Measurements from ENCODE around the gene ANKK1. TPM values are rescaled to one million over a fixed set of nuclear protein-coding genes. Genes with fewer than 3 reads are reported as not detected.

The ANKK1 gene
- total RNA-seq (2014; rRNA removed; shearing (Covaris generic)), result not detected in 2 replicates

GRCh38 chr11:113387605-113388211 lies at the start of gene ANKK1:
Gene ANKK1, plus strand, starts transcription at chr11:113387779. Its CDS starts 106 bp downstream, at chr11:113387885.
- peak; percentile 91 for DNase-seq
- Histone ChIP-seq H3K36me3 (replicated peaks; ENCODE audit: control insufficient read depth, insufficient read depth, low read length) (no peaks in the 10 kb centered on the region), H3K4me3 (ENCODE audit: insufficient read depth, low read depth, low read length) (peak within 1 kb of the TSS; percentile 39), H3K27me3 (ENCODE audit: control insufficient read depth, insufficient read depth, low read length) (peaks cover 8% of the 10 kb centered on the region)

- DNase-seq, result peak; percentile 71
- no peaks in the 10 kb centered on the region for H3K27me3 ChIP-seq (ENCODE audit: control insufficient read depth, insufficient read depth, low read length)
- no peak overlapping the region for H3K4me3 ChIP-seq (ENCODE audit: insufficient read depth, low read depth, low read length)
- no peaks in the 10 kb centered on the region; the same call in 1 of the 2 replicates for H3K36me3 ChIP-seq (replicated peaks; ENCODE audit: control insufficient read depth, insufficient read depth, low read length)
Observed at GRCh38 chr11:113338730-113339129, 48.8 kb upstream of the ANKK1 start.

GRCh38 chr11:113339929-113340589 lies 47.5 kb upstream of the ANKK1 start:
- H3K36me3 ChIP-seq (replicated peaks; ENCODE audit: control insufficient read depth, insufficient read depth, low read length), result no peaks in the 10 kb centered on the region
- no peak for DNase-seq
- H3K27me3 ChIP-seq (ENCODE audit: control insufficient read depth, insufficient read depth, low read length), result no peaks in the 10 kb centered on the region
- H3K4me3 ChIP-seq (ENCODE audit: insufficient read depth, low read depth, low read length), result no peak overlapping the region

GRCh38 chr11:113341388-113342165 lies 46.0 kb upstream of the ANKK1 start:
- no peaks in the 10 kb centered on the region for H3K36me3 ChIP-seq (replicated peaks; ENCODE audit: control insufficient read depth, insufficient read depth, low read length)
- no peak for DNase-seq

GRCh38 chr11:113345978-113346377 lies 41.6 kb upstream of the ANKK1 start:
- Histone ChIP-seq H3K36me3 (replicated peaks; ENCODE audit: control insufficient read depth, insufficient read depth, low read length) (no peaks in the 10 kb centered on the region), H3K4me3 (ENCODE audit: insufficient read depth, low read depth, low read length) (no peak overlapping the region), H3K27me3 (ENCODE audit: control insufficient read depth, insufficient read depth, low read length) (no peaks in the 10 kb centered on the region)
- DNase-seq, result no peak

More at GRCh38 chr11:113341388-113342165, 46.0 kb upstream of the ANKK1 start:
- H3K27me3 ChIP-seq (ENCODE audit: control insufficient read depth, insufficient read depth, low read length), result no peaks in the 10 kb centered on the region
- H3K4me3 ChIP-seq (ENCODE audit: insufficient read depth, low read depth, low read length), result no peak overlapping the region

- Histone ChIP-seq H3K4me3 (ENCODE audit: insufficient read depth, low read depth, low read length) (no peak overlapping the region), H3K27me3 (ENCODE audit: control insufficient read depth, insufficient read depth, low read length) (no peaks in the 10 kb centered on the region), H3K36me3 (replicated peaks; ENCODE audit: control insufficient read depth, insufficient read depth, low read length) (no peaks in the 10 kb centered on the region)
- no peak for DNase-seq
Observed at GRCh38 chr11:113349528-113349927, 38.1 kb upstream of the ANKK1 start.

GRCh38 chr11:113350336-113351067 lies 37.1 kb upstream of the ANKK1 start:
- H3K27me3 ChIP-seq (ENCODE audit: control insufficient read depth, insufficient read depth, low read length), result no peaks in the 10 kb centered on the region
- H3K4me3 ChIP-seq (ENCODE audit: insufficient read depth, low read depth, low read length), result no peak overlapping the region
- H3K36me3 ChIP-seq (replicated peaks; ENCODE audit: control insufficient read depth, insufficient read depth, low read length), result no peaks in the 10 kb centered on the region
- DNase-seq, result no peak

- DNase-seq, result no peak
- Histone ChIP-seq H3K27me3 (ENCODE audit: control insufficient read depth, insufficient read depth, low read length) (no peaks in the 10 kb centered on the region), H3K36me3 (replicated peaks; ENCODE audit: control insufficient read depth, insufficient read depth, low read length) (no peaks in the 10 kb centered on the region), H3K4me3 (ENCODE audit: insufficient read depth, low read depth, low read length) (no peak overlapping the region)
Observed at GRCh38 chr11:113351068-113351450, 36.5 kb upstream of the ANKK1 start.

- no peak for DNase-seq
- Histone ChIP-seq H3K36me3 (replicated peaks; ENCODE audit: control insufficient read depth, insufficient read depth, low read length) (no peaks in the 10 kb centered on the region), H3K4me3 (ENCODE audit: insufficient read depth, low read depth, low read length) (no peak overlapping the region), H3K27me3 (ENCODE audit: control insufficient read depth, insufficient read depth, low read length) (no peaks in the 10 kb centered on the region)
Observed at GRCh38 chr11:113351480-113351879, 36.1 kb upstream of the ANKK1 start.

GRCh38 chr11:113356203-113356602 lies 31.4 kb upstream of the ANKK1 start:
- no peak for DNase-seq
- no peaks in the 10 kb centered on the region for H3K36me3 ChIP-seq (replicated peaks; ENCODE audit: control insufficient read depth, insufficient read depth, low read length)
- H3K4me3 ChIP-seq (ENCODE audit: insufficient read depth, low read depth, low read length), result no peak overlapping the region
- H3K27me3 ChIP-seq (ENCODE audit: control insufficient read depth, insufficient read depth, low read length), result no peaks in the 10 kb centered on the region

GRCh38 chr11:113363406-113363805 lies 24.2 kb upstream of the ANKK1 start:
- Histone ChIP-seq H3K36me3 (replicated peaks; ENCODE audit: control insufficient read depth, insufficient read depth, low read length) (no peaks in the 10 kb centered on the region), H3K4me3 (ENCODE audit: insufficient read depth, low read depth, low read length) (no peak overlapping the region), H3K27me3 (ENCODE audit: control insufficient read depth, insufficient read depth, low read length) (no peaks in the 10 kb centered on the region)
- DNase-seq, result no peak

- no peak for DNase-seq
Observed at GRCh38 chr11:113363996-113364641, 23.5 kb upstream of the ANKK1 start.

GRCh38 chr11:113365895-113366294 lies 21.7 kb upstream of the ANKK1 start:
- no peak overlapping the region for H3K4me3 ChIP-seq (ENCODE audit: insufficient read depth, low read depth, low read length)

More at GRCh38 chr11:113363996-113364641, 23.5 kb upstream of the ANKK1 start:
- no peaks in the 10 kb centered on the region for H3K27me3 ChIP-seq (ENCODE audit: control insufficient read depth, insufficient read depth, low read length)
- no peaks in the 10 kb centered on the region for H3K36me3 ChIP-seq (replicated peaks; ENCODE audit: control insufficient read depth, insufficient read depth, low read length)
- H3K4me3 ChIP-seq (ENCODE audit: insufficient read depth, low read depth, low read length), result no peak overlapping the region

GRCh38 chr11:113369411-113369810 lies 18.2 kb upstream of the ANKK1 start:
- DNase-seq, result no peak
- Histone ChIP-seq H3K36me3 (replicated peaks; ENCODE audit: control insufficient read depth, insufficient read depth, low read length) (no peaks in the 10 kb centered on the region), H3K4me3 (ENCODE audit: insufficient read depth, low read depth, low read length) (no peak overlapping the region), H3K27me3 (ENCODE audit: control insufficient read depth, insufficient read depth, low read length) (no peaks in the 10 kb centered on the region)

More at GRCh38 chr11:113365895-113366294, 21.7 kb upstream of the ANKK1 start:
- Histone ChIP-seq H3K27me3 (ENCODE audit: control insufficient read depth, insufficient read depth, low read length) (no peaks in the 10 kb centered on the region), H3K36me3 (replicated peaks; ENCODE audit: control insufficient read depth, insufficient read depth, low read length) (no peaks in the 10 kb centered on the region)
- DNase-seq, result no peak
